ENCODE results near the gene CLTA. TPM values are rescaled to one million over a fixed set of nuclear protein-coding genes. Genes with fewer than 3 reads are reported as not detected.

The CLTA gene
- total RNA-seq, 1 donor from 2014 or later, result 243 TPM

DNA sequence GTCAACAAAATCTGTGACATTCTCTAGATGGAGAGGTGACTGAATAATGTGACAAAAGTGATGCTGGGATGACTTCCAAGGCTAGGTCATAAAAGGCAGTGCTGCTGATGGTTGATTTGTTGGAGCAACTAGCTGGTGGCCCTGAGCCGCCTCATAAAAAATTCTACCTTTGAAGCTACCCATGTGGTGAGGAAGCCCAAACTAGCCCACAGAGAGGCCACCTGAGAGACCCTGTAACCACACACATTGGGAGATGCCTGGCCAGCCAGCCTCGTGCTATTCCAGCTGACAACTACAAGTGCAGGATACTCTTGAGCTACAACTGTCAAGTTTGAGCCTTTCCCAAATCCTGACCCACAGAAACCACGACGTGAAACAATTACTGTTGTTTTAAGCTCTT lies 22.7 kb downstream of the CLTA start:
- peaks cover 37% of the 10 kb centered on the region for H3K4me1 Mint-ChIP-seq (ENCODE audit: low read depth)
- no peak overlapping the region for H3K27ac Mint-ChIP-seq (ENCODE audit: unreplicated experiment)
- H3K9me3 Mint-ChIP-seq (ENCODE audit: low read depth), result no peaks in the 10 kb centered on the region
- DNase-seq (ENCODE audit: low spot score), result no peak
- H3K36me3 Mint-ChIP-seq (ENCODE audit: low read depth), result peaks cover 37% of the 10 kb centered on the region
- TF ChIP-seq, protein P1, sequence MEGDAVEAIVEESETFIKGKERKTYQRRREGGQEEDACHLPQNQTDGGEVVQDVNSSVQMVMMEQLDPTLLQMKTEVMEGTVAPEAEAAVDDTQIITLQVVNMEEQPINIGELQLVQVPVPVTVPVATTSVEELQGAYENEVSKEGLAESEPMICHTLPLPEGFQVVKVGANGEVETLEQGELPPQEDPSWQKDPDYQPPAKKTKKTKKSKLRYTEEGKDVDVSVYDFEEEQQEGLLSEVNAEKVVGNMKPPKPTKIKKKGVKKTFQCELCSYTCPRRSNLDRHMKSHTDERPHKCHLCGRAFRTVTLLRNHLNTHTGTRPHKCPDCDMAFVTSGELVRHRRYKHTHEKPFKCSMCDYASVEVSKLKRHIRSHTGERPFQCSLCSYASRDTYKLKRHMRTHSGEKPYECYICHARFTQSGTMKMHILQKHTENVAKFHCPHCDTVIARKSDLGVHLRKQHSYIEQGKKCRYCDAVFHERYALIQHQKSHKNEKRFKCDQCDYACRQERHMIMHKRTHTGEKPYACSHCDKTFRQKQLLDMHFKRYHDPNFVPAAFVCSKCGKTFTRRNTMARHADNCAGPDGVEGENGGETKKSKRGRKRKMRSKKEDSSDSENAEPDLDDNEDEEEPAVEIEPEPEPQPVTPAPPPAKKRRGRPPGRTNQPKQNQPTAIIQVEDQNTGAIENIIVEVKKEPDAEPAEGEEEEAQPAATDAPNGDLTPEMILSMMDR (IDR thresholded peaks at IDR 0.05), result no peak
- no peak overlapping the region for H3K4me3 Mint-ChIP-seq (ENCODE audit: unreplicated experiment)
- no peaks in the 10 kb centered on the region for H3K27me3 Mint-ChIP-seq (ENCODE audit: low read depth)

GRCh38 chr9:36213989-36214388 lies 23.3 kb downstream of the CLTA start:
- H3K4me3 Mint-ChIP-seq (ENCODE audit: unreplicated experiment), result no peak overlapping the region
- no peak overlapping the region for H3K27ac Mint-ChIP-seq (ENCODE audit: unreplicated experiment)
- no peaks in the 10 kb centered on the region for H3K9me3 Mint-ChIP-seq (ENCODE audit: low read depth)
- H3K4me1 Mint-ChIP-seq (ENCODE audit: low read depth), result peaks cover 33% of the 10 kb centered on the region
- H3K36me3 Mint-ChIP-seq (ENCODE audit: low read depth), result peaks cover 37% of the 10 kb centered on the region
- TF ChIP-seq, protein P1 (IDR thresholded peaks at IDR 0.05), result no peak
- H3K27me3 Mint-ChIP-seq (ENCODE audit: low read depth), result no peaks in the 10 kb centered on the region
- DNase-seq (ENCODE audit: low spot score), result no peak

GRCh38 chr9:36214571-36214970 lies 23.9 kb downstream of the CLTA start:
- peak overlapping the region; percentile 80 for H3K27ac Mint-ChIP-seq (ENCODE audit: unreplicated experiment)
- TF ChIP-seq, protein P1 (IDR thresholded peaks at IDR 0.05), result no peak
- H3K4me3 Mint-ChIP-seq (ENCODE audit: unreplicated experiment), result no peak overlapping the region
- H3K27me3 Mint-ChIP-seq (ENCODE audit: low read depth), result no peaks in the 10 kb centered on the region
- H3K36me3 Mint-ChIP-seq (ENCODE audit: low read depth), result peaks cover 37% of the 10 kb centered on the region
- DNase-seq (ENCODE audit: low spot score), result no peak
- H3K9me3 Mint-ChIP-seq (ENCODE audit: low read depth), result no peaks in the 10 kb centered on the region
- peaks cover 30% of the 10 kb centered on the region for H3K4me1 Mint-ChIP-seq (ENCODE audit: low read depth)

DNA sequence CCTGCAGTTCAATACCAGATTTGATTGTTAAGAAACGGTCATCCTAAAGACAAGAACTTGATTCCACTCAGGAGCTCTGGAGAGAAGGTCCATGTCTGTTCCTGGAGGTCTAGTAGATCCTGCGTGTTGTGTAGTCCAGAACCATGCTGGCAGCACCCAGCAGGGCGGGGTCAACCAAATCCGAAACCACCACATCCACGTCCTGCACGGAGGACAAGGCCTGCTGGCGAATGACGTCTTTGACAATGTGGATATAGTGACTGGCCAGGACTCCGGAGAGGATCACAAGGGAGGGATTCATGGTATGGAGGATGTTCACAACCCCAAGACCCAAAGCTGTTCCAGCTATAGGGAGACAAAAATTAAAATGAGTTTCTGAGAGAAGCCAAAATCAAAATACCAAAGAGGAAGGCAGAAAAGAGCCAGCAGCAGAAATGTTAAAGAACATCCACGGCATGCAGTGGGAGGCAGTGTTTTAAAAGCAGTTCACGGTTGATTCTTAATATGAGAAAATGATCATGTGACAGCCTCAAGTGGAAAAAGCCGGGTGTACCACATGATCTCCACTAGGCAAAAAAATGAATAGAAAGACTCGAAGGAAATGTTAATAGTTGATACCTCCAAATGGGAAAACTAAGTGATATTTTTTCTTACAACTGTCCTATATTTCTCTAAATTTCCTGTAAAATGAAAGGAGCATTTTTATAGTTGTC lies 26.7 kb downstream of the CLTA start:
- peak overlapping the region; percentile 58 for H3K27ac Mint-ChIP-seq (ENCODE audit: unreplicated experiment)
- DNase-seq (ENCODE audit: low spot score), result no peak

DNA sequence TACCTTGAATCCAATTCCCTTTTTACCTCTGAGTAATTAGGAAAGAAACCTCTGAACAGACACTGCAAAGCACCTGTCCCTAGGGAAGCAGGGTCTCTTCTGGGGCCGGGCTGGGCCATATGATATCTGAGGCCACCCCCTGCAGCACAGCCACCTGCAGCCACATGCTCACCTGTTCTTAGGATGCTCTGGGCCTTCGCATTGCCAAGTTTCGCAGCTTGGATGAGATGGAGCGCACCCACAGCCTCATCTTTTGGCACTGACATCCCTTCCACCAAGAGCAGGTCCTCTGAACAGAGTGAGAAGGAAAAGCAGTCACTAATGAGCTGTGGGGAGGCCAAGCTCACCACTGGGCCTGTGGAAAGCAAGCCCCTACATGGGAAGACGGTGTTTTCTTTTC lies 27.3 kb downstream of the CLTA start:
- Mint-ChIP-seq H3K9me3 (ENCODE audit: low read depth) (no peaks in the 10 kb centered on the region), H3K36me3 (ENCODE audit: low read depth) (peaks cover 40% of the 10 kb centered on the region), H3K4me3 (ENCODE audit: unreplicated experiment) (no peak overlapping the region), H3K27ac (ENCODE audit: unreplicated experiment) (no peak overlapping the region), H3K27me3 (ENCODE audit: low read depth) (no peaks in the 10 kb centered on the region), H3K4me1 (ENCODE audit: low read depth) (peaks cover 21% of the 10 kb centered on the region)
- TF ChIP-seq, protein P1 (IDR thresholded peaks at IDR 0.05), result no peak
- DNase-seq (ENCODE audit: low spot score), result no peak

More for the DNA sequence above, 26.7 kb downstream of the CLTA start:
- H3K4me3 Mint-ChIP-seq (ENCODE audit: unreplicated experiment), result no peak overlapping the region
- TF ChIP-seq, protein P1 (IDR thresholded peaks at IDR 0.05), result no peak
- no peaks in the 10 kb centered on the region for H3K27me3 Mint-ChIP-seq (ENCODE audit: low read depth)
- peaks cover 35% of the 10 kb centered on the region for H3K36me3 Mint-ChIP-seq (ENCODE audit: low read depth)
- H3K4me1 Mint-ChIP-seq (ENCODE audit: low read depth), result peaks cover 21% of the 10 kb centered on the region
- no peaks in the 10 kb centered on the region for H3K9me3 Mint-ChIP-seq (ENCODE audit: low read depth)
